Measurements from ENCODE around the gene WWOX. TPM values are rescaled to one million over a fixed set of nuclear protein-coding genes. Genes with fewer than 3 reads are reported as not detected.

The WWOX gene
- total RNA-seq, 1 experiment from 2014 or later: 79.9 TPM

GRCh38 chr16:78175287-78175686 lies 75.8 kb downstream of the WWOX start:
- intact Hi-C loops (cut with micrococcal nuclease; ENCODE audit: unreplicated experiment): no loop called here
- H3K27me3 ChIP-seq (replicated peaks; ENCODE audit: insufficient read depth, low read depth, low read length, poor library complexity): no peaks in the 10 kb centered on the region
- H3K27ac ChIP-seq (ENCODE audit: low read depth, low read length, poor library complexity, severe bottlenecking): no peak overlapping the region
- no peak for TF ChIP-seq CTCF (conservative IDR thresholded peaks at IDR 0.05; ENCODE audit: low read depth, low read length)
- TF ChIP-seq EZH2 (IDR thresholded peaks at IDR 0.05; ENCODE audit: borderline replicate concordance, low read depth, low read length, poor library complexity, severe bottlenecking): no peak
- DNase-seq (ENCODE audit: low spot score): no peak
- POLR2A ChIA-PET (ENCODE audit: low non-redundant PET): no interaction called here
- H3K4me3 ChIP-seq (ENCODE audit: low read depth, low read length, poor library complexity, severe bottlenecking): no peak overlapping the region
- peaks cover 25% of the 10 kb centered on the region for H3K4me1 ChIP-seq (ENCODE audit: insufficient read depth, low read length, poor library complexity, severe bottlenecking)
- CTCF ChIA-PET: no interaction called here
- H3K36me3 ChIP-seq (ENCODE audit: insufficient read depth, low read length, poor library complexity, severe bottlenecking): no peaks in the 10 kb centered on the region
- peaks cover 5% of the 10 kb centered on the region for H3K9me3 ChIP-seq (ENCODE audit: low read depth, low read length, poor library complexity, severe bottlenecking)
- BruUV-seq (replicated peaks): no TSS peak

GRCh38 chr16:78176435-78176834 lies 77.0 kb downstream of the WWOX start:
- H3K27ac ChIP-seq (ENCODE audit: low read depth, low read length, poor library complexity, severe bottlenecking): no peak overlapping the region
- POLR2A ChIA-PET (ENCODE audit: low non-redundant PET): no interaction called here
- DNase-seq (ENCODE audit: low spot score): no peak
- no peaks in the 10 kb centered on the region for H3K27me3 ChIP-seq (replicated peaks; ENCODE audit: insufficient read depth, low read depth, low read length, poor library complexity)
- intact Hi-C loops (cut with micrococcal nuclease; ENCODE audit: unreplicated experiment): no loop called here
- no peak overlapping the region for H3K4me3 ChIP-seq (ENCODE audit: low read depth, low read length, poor library complexity, severe bottlenecking)
- H3K4me1 ChIP-seq (ENCODE audit: insufficient read depth, low read length, poor library complexity, severe bottlenecking): peaks cover 18% of the 10 kb centered on the region
- BruUV-seq (replicated peaks): no TSS peak
- CTCF ChIA-PET: no interaction called here
- no peaks in the 10 kb centered on the region for H3K36me3 ChIP-seq (ENCODE audit: insufficient read depth, low read length, poor library complexity, severe bottlenecking)
- H3K9me3 ChIP-seq (ENCODE audit: low read depth, low read length, poor library complexity, severe bottlenecking): peaks cover 5% of the 10 kb centered on the region
- TF ChIP-seq CTCF (conservative IDR thresholded peaks at IDR 0.05; ENCODE audit: low read depth, low read length) (no peak), EZH2 (IDR thresholded peaks at IDR 0.05; ENCODE audit: borderline replicate concordance, low read depth, low read length, poor library complexity, severe bottlenecking) (no peak)

GRCh38 chr16:78177218-78177617 lies 77.8 kb downstream of the WWOX start:
- Histone ChIP-seq H3K36me3 (ENCODE audit: insufficient read depth, low read length, poor library complexity, severe bottlenecking) (no peaks in the 10 kb centered on the region), H3K4me1 (ENCODE audit: insufficient read depth, low read length, poor library complexity, severe bottlenecking) (peaks cover 13% of the 10 kb centered on the region), H3K4me3 (ENCODE audit: low read depth, low read length, poor library complexity, severe bottlenecking) (no peak overlapping the region), H3K27ac (ENCODE audit: low read depth, low read length, poor library complexity, severe bottlenecking) (no peak overlapping the region), H3K27me3 (replicated peaks; ENCODE audit: insufficient read depth, low read depth, low read length, poor library complexity) (no peaks in the 10 kb centered on the region), H3K9me3 (ENCODE audit: low read depth, low read length, poor library complexity, severe bottlenecking) (peaks cover 5% of the 10 kb centered on the region)
- ChIA-PET POLR2A (ENCODE audit: low non-redundant PET) (no interaction called here), CTCF (no interaction called here)
- DNase-seq (ENCODE audit: low spot score): no peak
- intact Hi-C loops (cut with micrococcal nuclease; ENCODE audit: unreplicated experiment): no loop called here
- BruUV-seq (replicated peaks): no TSS peak
- TF ChIP-seq EZH2 (IDR thresholded peaks at IDR 0.05; ENCODE audit: borderline replicate concordance, low read depth, low read length, poor library complexity, severe bottlenecking): no peak
- TF ChIP-seq CTCF (conservative IDR thresholded peaks at IDR 0.05; ENCODE audit: low read depth, low read length): no peak

Data from A673 (cell line).